GM18867 (cell line): ENCODE results near the gene NEU3.
"Not testable (repeated sequence)": the region's sequence is repeated elsewhere in the genome, so short reads cannot be mapped to it uniquely, and the experiment has no call there.

ENCODE experiments used
- ATAC-seq: cut with Tn5 transposase; IDR thresholded peaks from one replicate; pipeline ENCODE4 v1.9.1; 2021; ENCODE audit warnings: mild to moderate bottlenecking, moderate library complexity; ENCODE audit not compliant: unreplicated experiment

Gene NEU3

DNA sequence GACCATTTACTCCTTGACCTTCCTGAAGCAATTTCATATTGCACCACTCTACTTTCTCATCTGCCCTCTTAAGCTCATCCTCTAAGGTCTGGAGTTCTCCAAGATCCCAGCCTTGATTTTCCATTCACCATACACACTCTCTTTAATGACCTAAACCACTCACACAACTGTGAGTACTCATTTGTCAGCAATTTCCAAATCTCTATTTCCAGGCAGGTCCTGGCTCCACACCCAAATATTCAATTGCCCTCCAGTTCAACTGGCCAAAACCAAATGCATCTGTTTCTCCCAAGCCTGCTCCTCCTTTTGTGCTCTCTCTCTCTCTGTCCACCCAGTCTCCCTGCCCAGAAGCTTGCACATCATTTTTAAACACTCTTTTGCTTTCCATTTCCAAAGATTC, 39.6 kb downstream of the NEU3 start:
- no peak for ATAC-seq

GRCh38 chr11:75028724-75029123, 40.0 kb downstream of the NEU3 start:
- no peak for ATAC-seq

GRCh38 chr11:75029836-75030631, 41.3 kb downstream of the NEU3 start:
- ATAC-seq = no peak

GRCh38 chr11:75031224-75031753, 42.6 kb downstream of the NEU3 start:
- no peak for ATAC-seq

GRCh38 chr11:75031771-75032549, 43.2 kb downstream of the NEU3 start:
- ATAC-seq = no peak

GRCh38 chr11:75032550-75032935, 43.8 kb downstream of the NEU3 start:
- no peak for ATAC-seq

DNA sequence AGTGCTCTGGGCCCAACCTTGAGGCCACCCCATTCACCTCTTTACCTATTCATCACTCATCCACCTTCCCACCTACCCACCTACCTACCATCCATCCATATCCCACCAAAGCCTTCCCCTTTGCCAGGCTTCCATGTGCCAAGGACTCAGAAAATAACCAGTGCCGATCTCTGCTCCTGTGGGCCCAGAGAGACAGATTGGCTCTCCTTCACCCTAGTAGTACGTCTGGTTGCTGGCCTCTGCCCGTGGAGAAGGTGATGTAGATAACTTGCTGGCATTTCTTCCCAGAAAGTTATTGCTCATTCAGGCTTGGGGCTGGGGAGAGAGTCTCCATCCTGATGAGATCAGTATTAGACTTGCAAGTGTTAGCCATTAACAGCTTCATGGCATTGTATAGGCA, 45.2 kb downstream of the NEU3 start:
- ATAC-seq = no peak

DNA sequence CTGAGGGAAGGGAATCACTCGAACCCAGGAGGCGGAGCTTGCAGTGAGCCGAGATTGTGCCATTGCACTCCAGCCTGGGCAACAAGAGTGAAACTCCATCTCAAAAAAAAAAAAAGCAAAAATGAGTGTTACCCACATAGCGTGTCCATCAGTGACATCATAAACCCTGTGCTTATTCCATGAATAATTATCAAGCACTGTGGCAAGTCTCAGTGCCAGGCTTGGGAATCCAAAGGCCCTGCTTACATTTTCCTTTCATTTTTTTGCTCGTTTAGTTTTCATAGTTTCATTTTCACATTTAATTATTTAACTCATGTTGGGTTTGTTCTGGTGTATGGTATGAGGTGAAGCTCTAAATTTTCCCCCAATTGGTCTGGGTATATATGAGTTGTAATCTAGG, 46.5 kb downstream of the NEU3 start:
- ATAC-seq = no peak

- no peak for ATAC-seq
These were observed 47.3 kb downstream of the NEU3 start for GRCh38 chr11:75035911-75036565.

DNA sequence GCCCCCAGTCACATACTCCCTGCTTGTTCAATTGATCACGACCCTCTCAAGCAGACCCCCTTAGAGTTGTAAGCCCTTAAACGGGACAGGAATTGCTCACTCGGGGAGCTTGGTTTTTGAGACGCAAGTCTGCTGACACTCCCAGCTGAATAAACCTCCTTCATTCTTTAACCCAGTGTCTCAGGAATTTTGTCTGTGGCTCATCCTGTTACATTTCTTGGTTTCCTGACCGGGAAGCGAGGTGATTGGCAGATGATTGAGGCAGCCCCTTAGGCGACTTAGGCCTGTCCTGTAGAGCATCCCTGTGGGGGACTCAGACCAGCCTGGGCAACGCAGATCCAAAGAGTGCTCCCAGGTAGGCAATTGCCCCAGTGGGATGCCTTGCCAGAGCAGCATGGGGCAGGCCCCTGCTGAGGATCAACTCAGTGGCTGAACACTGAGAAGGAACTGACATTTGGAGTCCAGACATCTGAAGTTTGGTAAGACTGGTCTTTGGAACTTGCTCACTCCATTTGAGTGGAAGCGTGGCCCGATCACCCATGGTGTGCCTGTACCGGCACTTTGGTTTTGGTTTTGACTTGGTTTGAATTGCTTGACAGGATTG, 51.5 kb downstream of the NEU3 start:
- ATAC-seq = no peak

- ATAC-seq = no peak
These were observed 52.5 kb downstream of the NEU3 start for GRCh38 chr11:75041263-75041662.

DNA sequence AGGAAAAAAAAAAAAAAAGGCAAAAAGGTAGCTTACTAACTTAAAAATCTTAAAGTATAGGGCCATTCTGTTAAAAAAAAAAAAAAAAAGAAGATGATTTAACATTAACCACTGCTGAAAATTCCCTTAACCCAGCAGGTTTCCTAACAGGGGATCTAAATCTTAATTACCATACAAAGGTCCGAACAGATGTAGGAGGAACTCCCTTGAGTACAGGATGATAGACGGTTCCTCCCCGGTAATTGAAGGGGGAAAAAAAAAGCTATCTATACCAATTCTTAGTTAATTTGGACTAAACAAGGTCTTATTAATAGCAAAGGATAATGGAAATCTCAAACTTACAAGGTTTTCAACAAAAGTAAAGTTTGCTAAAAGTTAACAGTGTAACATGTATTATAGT, 53.1 kb downstream of the NEU3 start:
- ATAC-seq = not testable (repeated sequence)

DNA sequence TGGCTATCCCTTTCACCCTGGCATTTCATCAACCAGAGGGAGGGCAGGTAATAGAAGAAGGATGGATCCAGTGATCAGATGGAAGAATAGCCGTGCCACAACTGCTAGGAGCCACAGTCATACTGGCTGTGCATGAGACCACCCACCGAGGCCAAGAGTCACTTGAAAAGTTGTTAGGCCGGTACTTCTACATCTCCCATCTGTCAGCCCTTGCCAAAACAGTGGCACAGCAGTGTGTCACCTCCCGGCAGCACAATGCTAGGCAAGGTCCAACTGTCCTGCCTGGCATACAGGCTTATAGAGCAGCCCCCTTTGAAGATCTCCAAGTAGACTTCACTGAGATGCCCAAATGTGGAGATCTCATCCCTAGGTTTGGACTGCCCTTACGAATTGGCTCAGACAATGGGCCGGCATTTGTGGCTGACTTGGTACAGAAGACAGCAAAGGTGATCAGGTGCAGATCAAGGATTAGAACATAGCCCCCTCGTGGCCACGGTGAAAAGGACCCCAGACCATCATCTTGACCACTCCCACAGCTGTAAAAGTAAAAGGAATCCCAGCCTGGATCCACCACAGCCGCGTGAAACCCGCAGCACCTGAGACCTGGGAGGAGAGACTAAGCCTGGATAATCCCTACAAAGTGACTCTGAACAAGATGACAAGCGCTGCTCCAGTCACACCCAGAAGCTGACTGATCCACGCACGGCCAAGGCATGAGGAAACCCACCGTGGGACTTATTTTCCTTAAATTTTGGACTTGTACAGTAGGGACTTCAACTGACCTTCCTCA, 55.8 kb downstream of the NEU3 start:
- not testable (repeated sequence) for ATAC-seq

DNA sequence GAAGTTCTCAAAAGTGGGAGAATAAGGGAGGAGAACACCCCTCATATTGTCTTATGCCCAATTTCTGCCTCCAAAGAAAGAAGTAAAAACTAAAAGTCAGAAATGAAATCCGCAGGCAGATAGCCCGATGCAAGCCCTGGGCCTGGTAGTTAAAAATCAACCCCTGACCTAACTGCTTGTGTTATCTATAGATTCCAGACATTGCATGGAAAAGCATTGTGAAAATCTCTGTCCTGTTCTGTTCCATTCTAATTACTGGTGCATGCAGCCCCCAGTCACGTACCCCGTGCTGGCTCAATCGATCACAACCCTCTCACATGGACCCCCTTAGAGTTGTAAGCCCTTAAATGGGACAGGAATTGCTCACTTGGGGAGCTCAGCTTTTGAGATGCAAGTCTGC, 57.9 kb downstream of the NEU3 start:
- ATAC-seq = not testable (repeated sequence)

DNA sequence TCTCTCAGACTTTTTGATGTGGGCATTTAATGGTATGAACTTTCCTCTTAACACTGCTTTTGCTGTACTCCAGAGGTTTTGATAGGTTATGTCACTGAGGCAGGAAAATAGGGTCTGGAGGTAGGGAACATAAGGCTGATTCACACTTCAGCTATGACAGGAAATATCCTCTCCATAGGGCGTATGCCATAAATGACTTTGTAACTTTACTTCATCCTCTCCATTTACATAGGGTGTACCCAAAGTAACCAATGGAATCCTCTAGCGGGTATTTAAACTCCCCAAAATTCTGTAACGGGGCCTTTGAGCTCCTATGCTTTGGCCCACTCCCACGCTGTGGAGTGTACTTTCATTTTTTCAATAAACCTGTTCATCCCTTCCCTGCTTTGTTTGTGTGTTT, 58.5 kb downstream of the NEU3 start:
- no peak for ATAC-seq

GRCh38 chr11:75049501-75050266, 61.0 kb downstream of the NEU3 start:
- ATAC-seq = not testable (repeated sequence)

GRCh38 chr11:75050516-75050915, 61.8 kb downstream of the NEU3 start:
- no peak for ATAC-seq

DNA sequence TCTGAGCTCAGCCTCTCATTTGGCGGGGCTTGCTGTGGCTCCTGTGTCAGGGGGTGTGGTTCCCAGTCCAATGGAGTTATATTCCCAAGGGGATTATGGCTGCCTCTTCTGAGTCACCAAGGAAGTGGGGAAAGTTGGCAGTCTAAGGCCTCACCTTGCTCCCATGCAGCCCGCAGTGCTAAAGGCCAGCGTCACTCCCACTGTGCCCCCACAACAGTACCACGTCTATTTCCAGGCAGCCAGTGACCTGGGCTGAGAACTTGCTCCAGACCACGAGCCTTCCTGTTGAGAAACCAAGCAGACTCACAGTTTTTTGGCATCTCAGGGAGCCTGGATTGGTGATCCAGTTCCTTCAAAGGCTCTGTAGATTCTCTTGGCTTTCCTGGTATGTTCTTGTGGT, 62.3 kb downstream of the NEU3 start:
- no peak for ATAC-seq

- ATAC-seq = no peak
These were observed 63.7 kb downstream of the NEU3 start for GRCh38 chr11:75052457-75052856.

DNA sequence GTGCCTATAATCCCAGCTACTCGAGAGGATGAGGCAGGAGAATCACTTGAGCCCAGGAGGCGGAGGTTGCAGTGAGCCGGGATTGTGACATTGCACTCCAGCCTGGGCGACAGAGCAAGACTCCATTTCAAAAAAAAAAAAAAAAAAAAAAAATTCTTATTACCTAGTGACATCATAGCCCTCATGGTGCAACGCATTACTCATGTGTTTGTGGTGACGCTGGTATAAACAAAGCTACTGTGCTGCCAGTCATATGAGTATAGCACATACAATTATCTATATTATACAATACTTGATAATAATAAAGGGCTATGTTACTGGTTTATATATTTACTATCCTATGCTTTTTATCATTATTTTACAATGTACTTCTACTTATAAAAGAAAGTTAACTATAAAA, 66.8 kb downstream of the NEU3 start:
- ATAC-seq = no peak
